ENCODE data around the gene MED13.

DNA sequence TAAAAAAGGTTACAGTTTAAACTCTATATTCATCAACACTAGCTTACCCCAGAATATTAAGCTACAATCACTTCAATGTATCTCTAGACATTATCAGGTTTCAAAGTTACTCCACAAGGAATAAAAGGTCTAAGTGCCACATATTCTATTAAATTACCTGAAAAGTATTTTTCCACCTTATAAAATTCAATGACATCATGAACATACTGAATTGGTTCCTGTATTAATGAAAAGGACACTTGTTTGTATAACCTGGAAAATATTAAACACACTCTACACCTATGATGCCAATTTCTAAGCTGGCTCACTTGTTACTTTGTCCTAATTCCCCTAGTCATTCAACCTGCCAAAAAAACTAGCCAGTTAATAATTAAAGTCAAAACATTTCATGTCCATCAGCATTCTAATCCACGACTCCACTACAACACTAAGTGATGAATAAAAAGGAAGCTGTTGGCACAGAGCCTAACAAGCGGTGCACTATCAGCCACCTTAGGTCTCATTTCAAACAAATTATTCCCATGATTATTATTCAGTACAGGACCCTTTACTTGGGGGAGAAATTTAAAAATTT is 12.2 kb downstream of the MED13 start:
- TF ChIP-seq ZBTB7A (IDR thresholded peaks at IDR 0.05; ENCODE audit: low read depth) = no peak
- TF ChIP-seq, protein P1, sequence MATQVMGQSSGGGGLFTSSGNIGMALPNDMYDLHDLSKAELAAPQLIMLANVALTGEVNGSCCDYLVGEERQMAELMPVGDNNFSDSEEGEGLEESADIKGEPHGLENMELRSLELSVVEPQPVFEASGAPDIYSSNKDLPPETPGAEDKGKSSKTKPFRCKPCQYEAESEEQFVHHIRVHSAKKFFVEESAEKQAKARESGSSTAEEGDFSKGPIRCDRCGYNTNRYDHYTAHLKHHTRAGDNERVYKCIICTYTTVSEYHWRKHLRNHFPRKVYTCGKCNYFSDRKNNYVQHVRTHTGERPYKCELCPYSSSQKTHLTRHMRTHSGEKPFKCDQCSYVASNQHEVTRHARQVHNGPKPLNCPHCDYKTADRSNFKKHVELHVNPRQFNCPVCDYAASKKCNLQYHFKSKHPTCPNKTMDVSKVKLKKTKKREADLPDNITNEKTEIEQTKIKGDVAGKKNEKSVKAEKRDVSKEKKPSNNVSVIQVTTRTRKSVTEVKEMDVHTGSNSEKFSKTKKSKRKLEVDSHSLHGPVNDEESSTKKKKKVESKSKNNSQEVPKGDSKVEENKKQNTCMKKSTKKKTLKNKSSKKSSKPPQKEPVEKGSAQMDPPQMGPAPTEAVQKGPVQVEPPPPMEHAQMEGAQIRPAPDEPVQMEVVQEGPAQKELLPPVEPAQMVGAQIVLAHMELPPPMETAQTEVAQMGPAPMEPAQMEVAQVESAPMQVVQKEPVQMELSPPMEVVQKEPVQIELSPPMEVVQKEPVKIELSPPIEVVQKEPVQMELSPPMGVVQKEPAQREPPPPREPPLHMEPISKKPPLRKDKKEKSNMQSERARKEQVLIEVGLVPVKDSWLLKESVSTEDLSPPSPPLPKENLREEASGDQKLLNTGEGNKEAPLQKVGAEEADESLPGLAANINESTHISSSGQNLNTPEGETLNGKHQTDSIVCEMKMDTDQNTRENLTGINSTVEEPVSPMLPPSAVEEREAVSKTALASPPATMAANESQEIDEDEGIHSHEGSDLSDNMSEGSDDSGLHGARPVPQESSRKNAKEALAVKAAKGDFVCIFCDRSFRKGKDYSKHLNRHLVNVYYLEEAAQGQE (IDR thresholded peaks at IDR 0.05; ENCODE audit: low read depth) = no peak
- TF ChIP-seq NFIC (IDR thresholded peaks at IDR 0.05) = no peak
- no peak for TF ChIP-seq EP300 (IDR thresholded peaks at IDR 0.05; ENCODE audit: borderline replicate concordance)
- TF ChIP-seq TAF1 (IDR thresholded peaks at IDR 0.05; ENCODE audit: low read depth) = no peak
- no peak for TF ChIP-seq CEBPB (IDR thresholded peaks at IDR 0.05)
- no peak for TF ChIP-seq EGR1 (IDR thresholded peaks at IDR 0.05)
- TF ChIP-seq, protein P2, sequence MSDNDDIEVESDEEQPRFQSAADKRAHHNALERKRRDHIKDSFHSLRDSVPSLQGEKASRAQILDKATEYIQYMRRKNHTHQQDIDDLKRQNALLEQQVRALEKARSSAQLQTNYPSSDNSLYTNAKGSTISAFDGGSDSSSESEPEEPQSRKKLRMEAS (IDR thresholded peaks at IDR 0.05) = no peak
- no peak for TF ChIP-seq RAD21 (IDR thresholded peaks at IDR 0.05; ENCODE audit: low read depth)
- TF ChIP-seq, protein P3, sequence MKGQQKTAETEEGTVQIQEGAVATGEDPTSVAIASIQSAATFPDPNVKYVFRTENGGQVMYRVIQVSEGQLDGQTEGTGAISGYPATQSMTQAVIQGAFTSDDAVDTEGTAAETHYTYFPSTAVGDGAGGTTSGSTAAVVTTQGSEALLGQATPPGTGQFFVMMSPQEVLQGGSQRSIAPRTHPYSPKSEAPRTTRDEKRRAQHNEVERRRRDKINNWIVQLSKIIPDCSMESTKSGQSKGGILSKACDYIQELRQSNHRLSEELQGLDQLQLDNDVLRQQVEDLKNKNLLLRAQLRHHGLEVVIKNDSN (IDR thresholded peaks at IDR 0.05) = no peak
- no peak for TF ChIP-seq TEAD4 (IDR thresholded peaks at IDR 0.05)
- TF ChIP-seq TCF12 (IDR thresholded peaks at IDR 0.05; ENCODE audit: low read depth) = no peak

Data from Ishikawa (cell line).